DOHH2 (cell line): ENCODE results near the gene SERPINA5.
"Not testable (repeated sequence)": the region's sequence is repeated elsewhere in the genome, so short reads cannot be mapped to it uniquely, and the experiment has no call there.

Experiments
- H3F3A ChIP-seq: fragments of 200-600 bp; sonication (generic), shearing (Covaris generic); 2 replicates; pipeline ENCODE4 v1.6.0; 2016; ENCODE audit warnings: antibody characterized with exemption, mild to moderate bottlenecking; ENCODE audit not compliant: control insufficient read depth, insufficient read depth
- H3K27ac ChIP-seq: fragments of 200-600 bp; sonication (generic); 2 replicates; pipeline ENCODE4 v1.5.1; 2014; ENCODE audit warnings: low read depth, mild to moderate bottlenecking, low read length, moderate library complexity
- H3K27me3 ChIP-seq: fragments of 200-600 bp; sonication (generic); 2 replicates; pipeline ENCODE4 v1.6.1; 2014; ENCODE audit warnings: mild to moderate bottlenecking, low read length, mixed read lengths; ENCODE audit not compliant: control insufficient read depth
- H3K36me3 ChIP-seq: fragments of 200-600 bp; sonication (generic); 2 replicates; pipeline ENCODE4 v1.6.1; 2014; ENCODE audit warnings: mild to moderate bottlenecking, low read length, moderate library complexity, mixed read lengths; ENCODE audit not compliant: control insufficient read depth
- H3K4me1 ChIP-seq: fragments of 200-600 bp; sonication (generic); 2 replicates; pipeline ENCODE4 v1.6.1; 2014; ENCODE audit warnings: mild to moderate bottlenecking, low read length, mixed read lengths; ENCODE audit not compliant: control insufficient read depth
- H3K4me2 ChIP-seq: fragments of 200-600 bp; sonication (generic); 2 replicates; pipeline ENCODE4 v1.6.0; 2014; ENCODE audit warnings: mild to moderate bottlenecking, low read length, moderate library complexity
- H3K4me3 ChIP-seq: fragments of 200-600 bp; sonication (generic); 2 replicates; pipeline ENCODE4 v1.5.1; 2014; ENCODE audit warnings: mild to moderate bottlenecking, low read length, mixed read lengths
- H3K79me2 ChIP-seq: fragments of 200-600 bp; sonication (generic); 2 replicates; pipeline ENCODE4 v1.6.1; 2014; ENCODE audit warnings: mild to moderate bottlenecking, low read length, mixed read lengths; ENCODE audit not compliant: control insufficient read depth
- H3K9me2 ChIP-seq: fragments of 200-600 bp; sonication (generic); replicated peaks from 2 replicates; pipeline ENCODE4 v1.6.1; 2014; ENCODE audit warnings: mild to moderate bottlenecking, low read length, mixed read lengths; ENCODE audit not compliant: control insufficient read depth
- H3K9me3 ChIP-seq: fragments of 200-600 bp; sonication (generic); 2 replicates; pipeline ENCODE4 v1.6.1; 2014; ENCODE audit warnings: antibody characterized with exemption, low read length, mixed read lengths; ENCODE audit not compliant: control insufficient read depth, insufficient read depth
- H4K20me1 ChIP-seq: fragments of 200-600 bp; sonication (generic); 2 replicates; pipeline ENCODE4 v1.6.0; 2014; ENCODE audit warnings: low read depth, mild to moderate bottlenecking, antibody characterized with exemption, low read length, moderate library complexity; ENCODE audit not compliant: control insufficient read depth, insufficient read depth
- EZH2phosphoT487 ChIP-seq: fragments of 200-600 bp; sonication (generic); IDR thresholded peaks from 2 replicates; pipeline ENCODE4 v1.6.1; 2017; ENCODE audit warnings: borderline replicate concordance, mild to moderate bottlenecking, antibody characterized with exemption, low read length, moderate library complexity, mixed read lengths
- TF ChIP-seq, protein P1 (sequence below): fragments of 200-600 bp; sonication (generic); IDR thresholded peaks from one replicate; pipeline ENCODE4 v1.5.1; 2014; ENCODE audit warnings: antibody characterized with exemption, mild to moderate bottlenecking, low read depth, low read length; ENCODE audit not compliant: poor library complexity, severe bottlenecking

The SERPINA5 gene

DNA sequence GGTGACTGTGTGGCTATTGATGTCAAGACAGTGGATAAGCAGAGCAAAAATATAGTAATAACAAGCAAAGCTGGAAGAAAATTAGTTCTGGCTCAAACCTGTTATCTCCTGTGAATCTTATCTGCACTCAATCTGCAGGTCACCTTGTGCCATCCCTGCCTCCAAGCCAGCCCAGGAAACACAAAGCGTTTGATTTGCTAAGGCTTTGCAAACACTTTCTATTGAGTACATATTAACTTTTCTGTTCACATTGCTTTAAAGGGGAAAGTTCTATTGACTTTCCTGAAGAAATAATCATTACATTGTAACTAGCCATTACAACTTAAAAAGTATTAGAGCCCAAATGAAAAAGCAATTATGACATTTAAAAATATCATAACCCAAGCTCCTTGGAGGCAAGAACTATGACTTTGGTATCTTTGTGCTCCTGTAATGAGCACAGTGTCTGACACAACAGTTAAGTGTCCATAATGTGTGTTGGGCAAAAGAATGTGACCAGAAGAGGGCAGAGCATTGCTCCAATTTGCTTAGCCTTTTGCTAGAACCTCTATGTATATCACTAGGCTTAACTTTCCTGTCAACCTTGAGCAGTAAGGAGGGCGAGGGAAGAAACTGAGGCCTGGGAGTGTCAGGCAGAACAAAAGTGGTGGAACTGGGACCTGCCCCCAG, 55.7 kb downstream of the SERPINA5 start:
- H3K4me3 ChIP-seq, result no peak overlapping the region
- no peaks in the 10 kb centered on the region for H3K9me3 ChIP-seq
- no peaks in the 10 kb centered on the region for H3K79me2 ChIP-seq
- H3K27ac ChIP-seq, result no peak overlapping the region
- no peaks in the 10 kb centered on the region for H3K9me2 ChIP-seq
- no peak overlapping the region for H3K4me2 ChIP-seq
- H3K4me1 ChIP-seq, result no peaks in the 10 kb centered on the region
- H3F3A ChIP-seq, result no peaks in the 10 kb centered on the region
- H3K27me3 ChIP-seq, result no peaks in the 10 kb centered on the region
- H3K36me3 ChIP-seq, result no peaks in the 10 kb centered on the region
- TF ChIP-seq, protein P1, sequence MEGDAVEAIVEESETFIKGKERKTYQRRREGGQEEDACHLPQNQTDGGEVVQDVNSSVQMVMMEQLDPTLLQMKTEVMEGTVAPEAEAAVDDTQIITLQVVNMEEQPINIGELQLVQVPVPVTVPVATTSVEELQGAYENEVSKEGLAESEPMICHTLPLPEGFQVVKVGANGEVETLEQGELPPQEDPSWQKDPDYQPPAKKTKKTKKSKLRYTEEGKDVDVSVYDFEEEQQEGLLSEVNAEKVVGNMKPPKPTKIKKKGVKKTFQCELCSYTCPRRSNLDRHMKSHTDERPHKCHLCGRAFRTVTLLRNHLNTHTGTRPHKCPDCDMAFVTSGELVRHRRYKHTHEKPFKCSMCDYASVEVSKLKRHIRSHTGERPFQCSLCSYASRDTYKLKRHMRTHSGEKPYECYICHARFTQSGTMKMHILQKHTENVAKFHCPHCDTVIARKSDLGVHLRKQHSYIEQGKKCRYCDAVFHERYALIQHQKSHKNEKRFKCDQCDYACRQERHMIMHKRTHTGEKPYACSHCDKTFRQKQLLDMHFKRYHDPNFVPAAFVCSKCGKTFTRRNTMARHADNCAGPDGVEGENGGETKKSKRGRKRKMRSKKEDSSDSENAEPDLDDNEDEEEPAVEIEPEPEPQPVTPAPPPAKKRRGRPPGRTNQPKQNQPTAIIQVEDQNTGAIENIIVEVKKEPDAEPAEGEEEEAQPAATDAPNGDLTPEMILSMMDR, result peak; percentile 20
- no peak for TF ChIP-seq EZH2phosphoT487
- H4K20me1 ChIP-seq, result no peaks in the 10 kb centered on the region

DNA sequence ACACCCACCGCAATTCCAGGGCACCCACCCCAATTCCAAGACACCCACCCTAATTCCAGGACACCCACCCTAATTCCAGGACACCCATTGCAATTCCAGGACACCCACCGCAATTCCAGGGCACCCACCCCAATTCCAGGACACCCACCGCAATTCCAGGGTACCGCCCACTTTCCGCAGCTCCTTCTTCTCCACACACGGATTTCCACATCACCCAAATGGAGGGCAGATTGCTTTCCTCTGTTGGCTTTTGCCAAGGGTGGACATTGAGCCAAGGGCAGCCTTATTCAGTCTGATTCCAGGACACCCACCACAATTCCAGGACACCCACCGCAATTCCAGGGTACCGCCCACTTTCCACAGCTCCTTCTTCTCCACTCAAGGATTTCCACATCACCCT, 56.6 kb downstream of the SERPINA5 start:
- not testable (repeated sequence) for H3K4me3 ChIP-seq, H3K9me3 ChIP-seq, H3K4me1 ChIP-seq, H3K27ac ChIP-seq, H3K36me3 ChIP-seq, H4K20me1 ChIP-seq, H3K9me2 ChIP-seq, H3K27me3 ChIP-seq, H3F3A ChIP-seq, H3K79me2 ChIP-seq, H3K4me2 ChIP-seq

DNA sequence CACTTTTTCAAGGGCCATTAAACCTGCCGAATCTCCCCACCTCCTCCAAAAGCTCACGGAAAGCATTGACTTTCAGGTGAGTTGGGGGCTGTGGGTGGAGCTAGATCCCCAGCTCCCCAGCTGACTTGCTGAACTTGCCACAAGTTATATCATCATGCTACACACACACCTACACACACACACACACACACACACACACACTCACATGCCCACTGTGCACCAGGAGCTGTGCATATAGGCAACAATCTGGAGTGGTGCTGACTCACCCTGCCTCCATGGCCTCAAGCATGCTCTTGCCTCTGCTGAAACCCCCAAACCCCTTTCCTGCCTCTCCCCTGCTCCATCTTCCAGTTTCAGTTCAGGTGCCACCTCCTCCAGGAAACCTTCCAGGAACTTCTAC, 57.1 kb downstream of the SERPINA5 start:
- Histone ChIP-seq H3K36me3 (no peaks in the 10 kb centered on the region), H3K4me2 (no peak overlapping the region), H3K4me3 (no peak overlapping the region), H4K20me1 (no peaks in the 10 kb centered on the region), H3K79me2 (no peaks in the 10 kb centered on the region), H3K9me3 (no peaks in the 10 kb centered on the region), H3K27ac (no peak overlapping the region), H3K9me2 (no peaks in the 10 kb centered on the region), H3F3A (no peaks in the 10 kb centered on the region), H3K4me1 (no peaks in the 10 kb centered on the region), H3K27me3 (no peaks in the 10 kb centered on the region)
- no peak for TF ChIP-seq EZH2phosphoT487
- TF ChIP-seq, protein P1, result no peak

DNA sequence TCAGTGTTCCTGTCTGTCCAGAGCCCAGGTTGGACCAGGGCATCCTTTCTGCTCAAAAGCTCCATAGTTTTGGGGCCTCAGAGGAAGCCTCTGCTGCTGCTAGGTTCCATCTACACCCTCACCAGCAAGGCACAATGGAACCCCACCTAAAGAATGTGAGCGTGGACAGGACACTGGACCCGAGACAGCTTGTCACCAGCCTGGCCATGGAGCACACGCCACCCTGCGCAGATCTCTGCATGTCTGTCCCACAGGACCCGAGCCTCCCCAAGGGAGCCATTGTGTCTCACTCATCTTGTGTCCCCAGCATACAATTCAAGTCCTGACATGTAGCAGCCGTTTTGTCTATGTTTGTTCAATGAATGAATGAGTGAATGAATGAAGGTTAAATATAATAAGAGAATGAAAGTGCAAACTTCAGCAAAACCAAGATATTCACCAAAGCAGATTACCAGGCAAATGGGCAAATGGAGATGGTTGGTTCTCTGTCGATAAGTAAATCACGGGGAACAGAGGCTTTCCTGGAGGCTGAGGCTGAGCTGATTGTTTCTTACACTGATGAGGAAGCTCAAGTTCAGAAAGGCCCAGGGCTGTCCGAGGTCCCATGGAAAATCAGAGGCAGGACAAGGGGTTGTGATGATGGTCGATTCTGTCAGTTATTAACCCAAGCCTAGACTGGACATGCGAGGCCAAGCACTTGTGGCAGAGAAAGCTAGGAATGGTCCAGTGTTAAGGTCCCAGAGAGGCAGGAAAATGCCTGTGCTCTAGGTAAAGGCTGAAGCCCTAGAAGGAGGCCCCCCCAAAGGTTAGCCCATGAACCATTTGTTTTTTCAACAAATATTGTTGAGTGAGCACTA, 58.0 kb downstream of the SERPINA5 start:
- no peaks in the 10 kb centered on the region for H4K20me1 ChIP-seq
- H3K9me2 ChIP-seq, result no peaks in the 10 kb centered on the region
- H3K27ac ChIP-seq, result no peak overlapping the region
- no peaks in the 10 kb centered on the region for H3K36me3 ChIP-seq
- H3K4me1 ChIP-seq, result no peaks in the 10 kb centered on the region
- H3F3A ChIP-seq, result no peaks in the 10 kb centered on the region
- H3K9me3 ChIP-seq, result no peaks in the 10 kb centered on the region
- H3K4me2 ChIP-seq, result no peak overlapping the region
- no peak for TF ChIP-seq EZH2phosphoT487
- TF ChIP-seq, protein P1, result no peak
- no peaks in the 10 kb centered on the region for H3K27me3 ChIP-seq
- no peak overlapping the region for H3K4me3 ChIP-seq
- no peaks in the 10 kb centered on the region for H3K79me2 ChIP-seq
